K562 (cell line): Measurements from ENCODE around the gene KCNK1. TPM values are rescaled to one million over a fixed set of nuclear protein-coding genes. Genes with fewer than 3 reads are reported as not detected.

Experiments used
- ATAC-seq: fragments of 200-7000 bp; cut with Tn5 transposase; 3 replicates; pipeline ENCODE4 v1.9.1; 2020; ENCODE audit warnings: moderate library complexity
- BruUV-seq: library from RNA; stranded (reverse); fragments of 400-500 nt; replicated peaks from 2 replicates; lab custom pipeline; 2021; lab: Mats Ljungman, UMichigan
- CTCF ChIA-PET: fragments of 300-600 bp; formaldehyde crosslinking; extraction: SDS; loops from one replicate; lab custom pipeline; 2021; ENCODE audit warnings: low intra/inter-chr PET ratio; lab: Yijun Ruan, JAX
- POLR2A ChIA-PET: fragments of 300-600, 350-650 bp; sonication (Branson Sonifier 250); formaldehyde crosslinking; extraction: SDS; loops from one replicate; lab custom pipeline; 2021; ENCODE audit warnings: antibody characterized with exemption, inconsistent platforms; lab: Yijun Ruan, JAX
- DNase-seq, 4 experiments: peaks; one replicate each; pipeline versions ENCODE4 v3.0.0 to v3.0.0-alpha.2; 2011 to 2018; ENCODE audit warnings: low spot score in 3 of 4, mixed read lengths in 3 of 4; ENCODE audit errors: extremely low read depth in 1 of 4
- FAIRE-seq: peaks from 2 replicates; lab custom pipeline; 2011; peaks lifted over from hg19 to GRCh38; lab: Jason Lieb, UNC
- H2AFZ ChIP-seq: 2 replicates; pipeline ENCODE4 v1.6.0; 2011; ENCODE audit warnings: low read depth, low read length, control low read depth, inconsistent platforms
- H3K27ac ChIP-seq: fragments of 200-600 bp; 3 replicates; pipeline ENCODE4 v1.8.0; 2011; ENCODE audit warnings: low read depth, mild to moderate bottlenecking, control low read depth, inconsistent platforms, low read length, moderate library complexity, mixed read lengths; ENCODE audit errors: extremely low read depth
- H3K27me3 ChIP-seq, 2 experiments: fragments of 300-600 bp in 1 of 2; 2 replicates in 1 of 2; 3 replicates in 1 of 2; pipeline versions ENCODE4 v1.6.0 to v1.8.0; 2011; ENCODE audit warnings: inconsistent platforms in 2 of 2, low read length in 2 of 2, mild to moderate bottlenecking in 1 of 2, mixed read lengths in 1 of 2, moderate library complexity in 1 of 2; ENCODE audit not compliant: control insufficient read depth in 2 of 2, insufficient read depth in 2 of 2
- H3K36me3 ChIP-seq: fragments of 300-600 bp; 3 replicates; pipeline ENCODE4 v1.8.0; 2011; ENCODE audit warnings: mild to moderate bottlenecking, low read length, inconsistent platforms; ENCODE audit not compliant: control insufficient read depth, insufficient read depth
- H3K4me1 ChIP-seq, 2 experiments: fragments of 200-600 bp in 1 of 2; replicated peaks in 1 of 2; 2 replicates in 1 of 2; 3 replicates in 1 of 2; pipeline versions ENCODE4 v1.5.1 to v1.8.0; 2011; ENCODE audit warnings: inconsistent platforms in 2 of 2, low read length in 2 of 2, mild to moderate bottlenecking in 1 of 2, mixed read lengths in 1 of 2, moderate library complexity in 1 of 2; ENCODE audit not compliant: control insufficient read depth in 2 of 2, insufficient read depth in 2 of 2
- H3K4me2 ChIP-seq: 2 replicates; pipeline ENCODE4 v1.6.1; 2011; ENCODE audit warnings: low read length, control low read depth, inconsistent platforms, mixed read lengths; ENCODE audit not compliant: insufficient read depth
- H3K4me3 ChIP-seq: fragments of 200-600 bp; sonication (generic), shearing (Covaris generic); 2 replicates; pipeline ENCODE4 v1.5.1; 2016; ENCODE audit warnings: control low read depth, inconsistent platforms
- H3K79me2 ChIP-seq: fragments of 200-600 bp; 3 replicates; pipeline ENCODE4 v1.8.0; 2011; ENCODE audit warnings: low read length, inconsistent platforms; ENCODE audit not compliant: control insufficient read depth, insufficient read depth
- H3K9ac ChIP-seq, 2 experiments: 2 replicates each; pipeline versions ENCODE4 v1.6.0 to v1.6.1; 2011; ENCODE audit warnings: low read depth in 2 of 2, low read length in 2 of 2, control low read depth in 1 of 2, inconsistent platforms in 1 of 2, mild to moderate bottlenecking in 1 of 2, mixed read lengths in 1 of 2; ENCODE audit not compliant: insufficient read depth in 1 of 2
- H3K9me1 ChIP-seq: one replicate; pipeline ENCODE4 v1.6.0; 2011; ENCODE audit warnings: inconsistent platforms, mild to moderate bottlenecking, low read length, moderate library complexity; ENCODE audit not compliant: control insufficient read depth, insufficient read depth
- H3K9me3 ChIP-seq: replicated peaks from 2 replicates; pipeline ENCODE4 v1.5.1; 2011; ENCODE audit warnings: low read depth, low read length, inconsistent platforms; ENCODE audit not compliant: control insufficient read depth, insufficient read depth
- H4K20me1 ChIP-seq: replicated peaks from 2 replicates; pipeline ENCODE4 v1.6.1; 2011; ENCODE audit warnings: low read length, inconsistent platforms, mixed read lengths; ENCODE audit not compliant: control insufficient read depth, insufficient read depth
- BDP1 ChIP-seq: IDR thresholded peaks from 3 replicates; pipeline ENCODE4 v1.6.1; 2011; ENCODE audit not compliant: insufficient read length, insufficient read depth
- BRCA1 ChIP-seq, 2 experiments: fragments of 450-650 bp in 1 of 2; sonication (generic) in 1 of 2; formaldehyde crosslinking in 1 of 2; IDR thresholded peaks; 2 replicates each; pipeline versions ENCODE4 v1.5.0 to v1.6.1; 2017 to 2020; ENCODE audit warnings: mild to moderate bottlenecking in 1 of 2, missing genetic modification reagents in 1 of 2
- CCNT2 ChIP-seq: IDR thresholded peaks from 2 replicates; pipeline ENCODE4 v1.6.1; 2011; ENCODE audit warnings: borderline replicate concordance, low read depth, mild to moderate bottlenecking, moderate library complexity, mixed read lengths, low read length; ENCODE audit not compliant: insufficient read length; ENCODE audit errors: extremely low read depth
- CEBPB ChIP-seq: fragments of 450-650 bp; IDR thresholded peaks from 2 replicates; pipeline ENCODE4 v1.6.1; 2016; ENCODE audit warnings: missing genetic modification characterization, missing compliant biosample characterization
- ERF ChIP-seq: fragments of 450-650 bp; formaldehyde crosslinking; IDR thresholded peaks from 2 replicates; pipeline ENCODE4 v1.4.0; 2020; ENCODE audit warnings: mild to moderate bottlenecking, mixed read lengths
- EWSR1 ChIP-seq: fragments of 450-650 bp; IDR thresholded peaks from 2 replicates; pipeline ENCODE4 v1.6.1; 2018; ENCODE audit warnings: borderline replicate concordance, mild to moderate bottlenecking, low read depth, moderate library complexity; ENCODE audit not compliant: partially characterized antibody
- KDM1A ChIP-seq, 2 experiments: fragments of 450-650 bp; IDR thresholded peaks; 2 replicates each; pipeline ENCODE4 v1.6.1; 2016; ENCODE audit warnings: mild to moderate bottlenecking in 2 of 2
- KDM4B ChIP-seq, 2 experiments: fragments of 450-650 bp in 1 of 2; sonication (generic) in 1 of 2; IDR thresholded peaks; 2 replicates each; pipeline ENCODE4 v1.6.1; 2016 to 2017; ENCODE audit warnings: borderline replicate concordance in 2 of 2, antibody characterized with exemption in 1 of 2, low read depth in 1 of 2, mild to moderate bottlenecking in 1 of 2
- PHF8 ChIP-seq: fragments of 200-600 bp; sonication (generic); IDR thresholded peaks from 2 replicates; pipeline ENCODE4 v1.6.1; 2012; ENCODE audit warnings: mixed run types, mild to moderate bottlenecking, inconsistent platforms, low read length, moderate library complexity, borderline replicate concordance
- POLR3A ChIP-seq: IDR thresholded peaks from 2 replicates; pipeline ENCODE4 v1.6.1; 2011; ENCODE audit warnings: borderline replicate concordance, mild to moderate bottlenecking, moderate library complexity; ENCODE audit not compliant: insufficient read length, insufficient read depth; ENCODE audit errors: extremely low read depth
- PPARD ChIP-seq: fragments of 250-450 bp; sonication (Bioruptor Pico); IDR thresholded peaks from 2 replicates; pipeline ENCODE4 v1.8.0; 2022; ENCODE audit warnings: inconsistent platforms, mild to moderate bottlenecking, moderate library complexity
- RBFOX2 ChIP-seq: fragments of 200-400 bp; formaldehyde crosslinking; IDR thresholded peaks from 2 replicates; pipeline ENCODE4 v1.6.1; 2017; ENCODE audit warnings: low read depth, mild to moderate bottlenecking, low read length, moderate library complexity
- RBM14 ChIP-seq: fragments of 200-400 bp; formaldehyde crosslinking; IDR thresholded peaks from 2 replicates; pipeline ENCODE4 v1.6.1; 2018; ENCODE audit warnings: low read depth, mild to moderate bottlenecking, low read length, moderate library complexity, borderline replicate concordance; ENCODE audit not compliant: insufficient read depth
- SAP30 ChIP-seq: fragments of 200-600 bp; sonication (generic); IDR thresholded peaks from 2 replicates; pipeline ENCODE4 v1.6.1; 2012; ENCODE audit warnings: borderline replicate concordance, low read depth, mild to moderate bottlenecking, moderate library complexity, low read length, control low read depth, inconsistent platforms; ENCODE audit not compliant: insufficient read depth, poor library complexity, severe bottlenecking
- STAG1 ChIP-seq: sonication (generic); formaldehyde crosslinking; IDR thresholded peaks from 2 replicates; pipeline ENCODE4 v1.5.0; 2020; ENCODE audit warnings: missing genetic modification reagents, borderline replicate concordance
- TAF1 ChIP-seq: IDR thresholded peaks from 2 replicates; pipeline ENCODE4 v1.6.1; 2011; ENCODE audit warnings: mild to moderate bottlenecking, low read length, moderate library complexity; ENCODE audit not compliant: insufficient read depth, control insufficient read depth, severe bottlenecking; ENCODE audit errors: extremely low read depth
- ZNF282 ChIP-seq: sonication (generic); formaldehyde crosslinking; IDR thresholded peaks from 2 replicates; pipeline ENCODE4 v1.8.1; 2023; ENCODE audit warnings: missing genetic modification reagents
- ZNF316 ChIP-seq: fragments of 450-650 bp; IDR thresholded peaks from 2 replicates; pipeline ENCODE4 v1.6.1; 2016
- WGBS: fragments of 100-300 bp; shearing (Covaris generic); methylation state at CpG from one replicate; pipeline ENCODE4 v1.1.6; 2016; ENCODE audit warnings: low coverage, mixed read lengths; ENCODE audit not compliant: insufficient coverage; ENCODE audit errors: missing lambda C conversion rate; 5-methylcytosine and 5-hydroxymethylcytosine counted together
- in situ Hi-C: fragments of 300-500 bp; cut with MboI; formaldehyde crosslinking; loops from 4 replicates; pipeline ENCODE4 v1.15.0; 2018; ENCODE audit warnings: inconsistent platforms, mixed read lengths
- intact Hi-C: fragments of 100-400 bp; cut with micrococcal nuclease; formaldehyde crosslinking; loops from 2 replicates; pipeline ENCODE4 v1.14.2; 2022
- polyA plus RNA-seq, 8 experiments: library from polyadenylated mRNA; depleted of rRNA in 4 of 8; stranded (reverse) in 5 of 8; unstranded in 3 of 8; fragments of >200 nt; fragmentation: Nextera tagmentation in 2 of 8; fragmentation: Illumina TruSeq in 1 of 8; extraction: Ambion mirVana in 2 of 8; extraction: Trizol in 1 of 8; gene quantifications; 2 replicates each; pipeline versions ENCODE4 v1.2.1 to v1.2.3, GENCODE V29; 2011 to 2014; ENCODE audit warnings: inconsistent platforms in 1 of 8, missing spikeins in 1 of 8
- total RNA-seq, 7 experiments: library from RNA; depleted of rRNA in 6 of 7; stranded (reverse); fragments of >200 nt in 6 of 7; fragmentation: Illumina TruSeq in 2 of 7; extraction: Trizol in 2 of 7; gene quantifications; 2 replicates each; pipeline versions ENCODE4 v1.2.1 to v1.2.3, GENCODE V29; 2011 to 2021; ENCODE audit warnings: low replicate concordance in 1 of 7
- TF ChIP-seq, protein P1 (sequence below): fragments of 450-650 bp; formaldehyde crosslinking; IDR thresholded peaks from 2 replicates; pipeline ENCODE4 v1.4.0; 2022; ENCODE audit warnings: missing genetic modification characterization

The KCNK1 gene
- total and polyA plus RNA-seq, 9 of the 15 experiments (the other 6 are each of a cell fraction or from before 2014, with no cell fraction given): 3.1 to 22.7 (median 6.0) TPM

DNA sequence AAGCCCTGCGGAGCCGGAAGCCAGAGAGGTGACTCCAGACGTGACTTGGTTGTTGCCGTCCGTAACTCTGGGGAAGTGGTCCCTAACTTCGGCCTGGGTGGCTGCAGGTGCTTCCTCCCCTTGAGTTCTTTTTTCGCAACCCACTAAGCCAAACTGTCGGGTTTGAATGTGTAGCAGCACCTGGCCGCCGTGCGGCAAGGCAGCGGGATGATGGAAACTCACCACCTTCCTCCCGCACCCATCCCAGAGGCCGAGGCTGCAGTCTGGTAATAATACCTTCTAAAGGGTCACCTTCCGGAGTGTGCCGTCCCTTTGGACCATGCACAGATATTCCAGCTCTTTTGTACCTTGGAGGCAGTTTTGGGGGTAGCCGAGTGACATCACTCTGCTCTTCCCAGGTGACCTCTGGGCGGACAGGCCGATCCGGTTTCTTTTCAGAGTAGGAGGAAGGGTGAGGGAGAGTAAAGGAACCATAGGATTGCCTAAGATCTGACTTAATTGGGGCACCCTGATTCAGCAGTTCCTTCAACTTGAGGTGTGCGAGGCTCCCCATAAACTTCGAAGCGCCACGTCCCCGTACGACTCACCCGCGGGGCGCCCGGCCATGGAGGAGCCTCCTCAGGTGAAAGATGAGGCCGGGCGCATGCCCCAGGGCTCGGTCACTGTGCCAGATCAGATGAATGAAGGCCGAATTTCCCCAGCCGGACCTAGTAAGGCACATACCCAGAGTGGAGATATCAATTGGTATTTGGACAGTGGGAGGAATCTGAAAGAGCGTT is 1.0 kb downstream of the KCNK1 start:
- no peaks in the 10 kb centered on the region for H4K20me1 ChIP-seq
- no peaks in the 10 kb centered on the region for H3K9me3 ChIP-seq
- DNase-seq (no peak), ATAC-seq (peak; percentile 18), FAIRE-seq (no peak)
- WGBS: 15% methylated on average over 36 of the region's 36 CpGs
- in situ Hi-C loops (no loop called here), intact Hi-C loops (no loop called here)
- H3K4me2 ChIP-seq: peak overlapping the region; percentile 91
- H3K36me3 ChIP-seq: peaks cover 10% of the 10 kb centered on the region
- peak overlapping the region; percentile 45; the same call in 2 of the 3 replicates for H3K27ac ChIP-seq
- no peaks in the 10 kb centered on the region for H3K27me3 ChIP-seq
- peak overlapping the region; percentile 70 to 98 for H3K9ac ChIP-seq
- BruUV-seq: TSS peak; percentile 42
- H3K9me1 ChIP-seq: no peaks in the 10 kb centered on the region
- peak overlapping the region; percentile 69 for H2AFZ ChIP-seq
- ChIA-PET CTCF (no interaction called here), POLR2A (interaction anchor here (1.7 kb wide), 1 partner anchor 8 kb away, joined by 6 read pairs; no protein-coding TSS in a partner anchor)
- peak overlapping the region; percentile 58 for H3K4me3 ChIP-seq
- peaks cover 44% of the 10 kb centered on the region for H3K79me2 ChIP-seq
- peaks cover 20 to 32% of the 10 kb centered on the region in 2 experiments; a peak in 4 of 5 replicates for H3K4me1 ChIP-seq
- TF ChIP-seq SAP30 (peak; percentile 52), EWSR1 (no peak), ZNF316 (peak; percentile 48), POLR3A (no peak), KDM1A (IDR thresholded peaks at IDR 0.05) (0 out of 4 replicates have a peak, but pooled peaks have one; percentile 23 to 24), RBM14 (no peak), TAF1 (no peak), CCNT2 (no peak), RBFOX2 (peak; percentile 59), BDP1 (no peak), ERF (CRISPR knock-in tag) (no peak), PPARD (CRISPR knock-in tag) (no peak), KDM4B (IDR thresholded peaks at IDR 0.05; ENCODE audit: borderline replicate concordance in 2 of 2, low read depth in 1 of 2) (no peak), STAG1 (CRISPR knock-in tag) (no peak), CEBPB (tag) (peak; percentile 36; the same call in 1 of the 2 replicates), BRCA1 (IDR thresholded peaks at IDR 0.05) (no peak), BRCA1 (CRISPR knock-in tag; IDR thresholded peaks at IDR 0.05) (no peak), PHF8 (no peak), ZNF282 (CRISPR knock-in tag) (no peak)
- TF ChIP-seq, protein P1, sequence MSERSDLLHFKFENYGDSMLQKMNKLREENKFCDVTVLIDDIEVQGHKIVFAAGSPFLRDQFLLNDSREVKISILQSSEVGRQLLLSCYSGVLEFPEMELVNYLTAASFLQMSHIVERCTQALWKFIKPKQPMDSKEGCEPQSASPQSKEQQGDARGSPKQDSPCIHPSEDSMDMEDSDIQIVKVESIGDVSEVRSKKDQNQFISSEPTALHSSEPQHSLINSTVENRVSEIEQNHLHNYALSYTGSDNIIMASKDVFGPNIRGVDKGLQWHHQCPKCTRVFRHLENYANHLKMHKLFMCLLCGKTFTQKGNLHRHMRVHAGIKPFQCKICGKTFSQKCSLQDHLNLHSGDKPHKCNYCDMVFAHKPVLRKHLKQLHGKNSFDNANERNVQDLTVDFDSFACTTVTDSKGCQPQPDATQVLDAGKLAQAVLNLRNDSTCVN: no peak
